HG03571 (cell line): ENCODE measurements around the gene LSG1.

Source experiments
- ATAC-seq: cut with Tn5 transposase; IDR thresholded peaks from one replicate; pipeline ENCODE4 v1.9.1; 2021; ENCODE audit not compliant: unreplicated experiment

Gene LSG1

GRCh38 chr3:194687638-194688199, 15.7 kb upstream of the LSG1 start:
- no peak for ATAC-seq

- ATAC-seq: no peak
These were observed 15.0 kb upstream of the LSG1 start for GRCh38 chr3:194686816-194687637.

GRCh38 chr3:194686414-194686815, 14.4 kb upstream of the LSG1 start:
- no peak for ATAC-seq

GRCh38 chr3:194685718-194686413, 13.9 kb upstream of the LSG1 start, which contains the start of gene FAM43A:
Gene FAM43A (plus strand): TSS chr3:194685883. CDS start chr3:194686827, 944 bp downstream.
- peak; percentile 45 for ATAC-seq

- no peak for ATAC-seq
These were observed 13.2 kb upstream of the LSG1 start for GRCh38 chr3:194685065-194685717.

- no peak for ATAC-seq
These were observed 11.4 kb upstream of the LSG1 start for GRCh38 chr3:194683380-194683779.

GRCh38 chr3:194682694-194683310, 10.8 kb upstream of the LSG1 start:
- peak; percentile 52 for ATAC-seq

GRCh38 chr3:194682189-194682693, 10.2 kb upstream of the LSG1 start:
- no peak for ATAC-seq

GRCh38 chr3:194680888-194681615, 9.1 kb upstream of the LSG1 start:
- ATAC-seq: no peak

- no peak for ATAC-seq
These were observed 4.5 kb upstream of the LSG1 start for GRCh38 chr3:194676471-194676870.

- ATAC-seq: no peak
These were observed 3.7 kb upstream of the LSG1 start for GRCh38 chr3:194675680-194676079.

- ATAC-seq: no peak
These were observed 3.2 kb upstream of the LSG1 start for GRCh38 chr3:194675081-194675640.

GRCh38 chr3:194673761-194674160, 1.8 kb upstream of the LSG1 start:
- no peak for ATAC-seq

- no peak for ATAC-seq
These were observed 885 bp upstream of the LSG1 start for GRCh38 chr3:194672876-194673275.

GRCh38 chr3:194671511-194671899, 486 bp downstream of the LSG1 start:
- ATAC-seq: no peak

- ATAC-seq: no peak
These were observed 4.6 kb downstream of the LSG1 start for GRCh38 chr3:194667363-194667762.

- no peak for ATAC-seq
These were observed 7.1 kb downstream of the LSG1 start for GRCh38 chr3:194664857-194665256.

- ATAC-seq: no peak
These were observed 10.0 kb downstream of the LSG1 start for GRCh38 chr3:194661946-194662345.

- ATAC-seq: no peak
These were observed 10.6 kb downstream of the LSG1 start for GRCh38 chr3:194661374-194661773.

GRCh38 chr3:194659778-194660177, 12.2 kb downstream of the LSG1 start:
- ATAC-seq: no peak
